OCI-LY3 (cell line): ENCODE data around the gene NOS1AP.

Source experiments
- H2AFZ ChIP-seq: fragments of 200-600, 300-600 bp; shearing (Covaris generic); 2 replicates; pipeline ENCODE4 v1.6.0; 2014; ENCODE audit warnings: antibody characterized with exemption, low read depth, low read length
- H3K27ac ChIP-seq: fragments of 200-600, 300-600 bp; sonication (generic); 2 replicates; pipeline ENCODE4 v1.5.1; 2014; ENCODE audit warnings: mild to moderate bottlenecking, low read length, moderate library complexity, mixed read lengths
- H3K27me3 ChIP-seq: fragments of 200-600, 300-600 bp; sonication (generic); 2 replicates; pipeline ENCODE4 v1.6.1; 2014; ENCODE audit warnings: low read depth, low read length, mixed read lengths
- H3K36me3 ChIP-seq: fragments of 200-600, 300-600 bp; sonication (generic); replicated peaks from 2 replicates; pipeline ENCODE3; 2014; ENCODE audit warnings: low read depth, low read length, mixed read lengths
- H3K4me1 ChIP-seq: fragments of 300-600, 200-600 bp; sonication (generic); 2 replicates; pipeline ENCODE4 v1.6.1; 2014; ENCODE audit warnings: low read length, mixed read lengths
- H3K4me2 ChIP-seq: fragments of 200-600, 300-600 bp; sonication (generic); 2 replicates; pipeline ENCODE4 v1.6.1; 2014; ENCODE audit warnings: low read length, mixed read lengths
- H3K4me3 ChIP-seq: fragments of 300-600, 200-600 bp; sonication (generic); 2 replicates; pipeline ENCODE4 v1.5.1; 2014; ENCODE audit warnings: antibody characterized with exemption, mild to moderate bottlenecking, low read length, moderate library complexity
- H3K79me2 ChIP-seq: fragments of 300-600, 200-600 bp; shearing (Covaris generic); 2 replicates; pipeline ENCODE4 v1.6.1; 2014; ENCODE audit warnings: mild to moderate bottlenecking, low read length, mixed read lengths
- H3K9ac ChIP-seq: fragments of 300-600, 200-600 bp; shearing (Covaris generic); 2 replicates; pipeline ENCODE4 v1.6.0; 2014; ENCODE audit warnings: mild to moderate bottlenecking, low read length, moderate library complexity
- H3K9me3 ChIP-seq: fragments of 200-600, 300-600 bp; shearing (Covaris generic); 2 replicates; pipeline ENCODE4 v1.6.1; 2014; ENCODE audit warnings: low read length, mixed read lengths; ENCODE audit not compliant: insufficient read depth
- H4K20me1 ChIP-seq: fragments of 200-600, 300-600 bp; sonication (generic); 2 replicates; pipeline ENCODE4 v1.6.1; 2016; ENCODE audit warnings: low read length, mixed read lengths; ENCODE audit not compliant: insufficient read depth
- CTCF ChIP-seq: fragments of 200-600, 300-600 bp; sonication (generic); IDR thresholded peaks from 2 replicates; pipeline ENCODE4 v1.5.1; 2014; ENCODE audit warnings: antibody characterized with exemption, low read length, low read depth
- EZH2phosphoT487 ChIP-seq: fragments of 200-600 bp; shearing (Covaris generic); IDR thresholded peaks from 2 replicates; pipeline ENCODE4 v1.6.1; 2018; ENCODE audit warnings: antibody characterized with exemption, mixed run types, low read depth

The NOS1AP gene

GRCh38 chr1:162387226-162388082 lies 318.0 kb downstream of the NOS1AP start:
- H3K79me2 ChIP-seq, result no peaks in the 10 kb centered on the region
- no peak overlapping the region for H3K9ac ChIP-seq
- no peak overlapping the region for H3K4me3 ChIP-seq
- H3K27ac ChIP-seq, result no peak overlapping the region
- H3K9me3 ChIP-seq, result no peaks in the 10 kb centered on the region
- TF ChIP-seq EZH2phosphoT487 (no peak), CTCF (no peak)
- peaks cover 8% of the 10 kb centered on the region for H3K4me1 ChIP-seq
- H3K27me3 ChIP-seq, result peaks cover 56% of the 10 kb centered on the region
- no peak overlapping the region for H2AFZ ChIP-seq
- no peak overlapping the region for H3K4me2 ChIP-seq
- no peaks in the 10 kb centered on the region; the same call in 1 of the 2 replicates for H4K20me1 ChIP-seq
- no peaks in the 10 kb centered on the region for H3K36me3 ChIP-seq

- H3K4me3 ChIP-seq, result no peak overlapping the region
- H3K27ac ChIP-seq, result no peak overlapping the region
- no peaks in the 10 kb centered on the region; the same call in 1 of the 2 replicates for H4K20me1 ChIP-seq
- no peak overlapping the region for H3K4me2 ChIP-seq
- no peak overlapping the region for H3K9ac ChIP-seq
- peaks cover 8% of the 10 kb centered on the region for H3K4me1 ChIP-seq
- H3K27me3 ChIP-seq, result peaks cover 56% of the 10 kb centered on the region
- H3K9me3 ChIP-seq, result no peaks in the 10 kb centered on the region
- H3K36me3 ChIP-seq, result no peaks in the 10 kb centered on the region
- no peaks in the 10 kb centered on the region for H3K79me2 ChIP-seq
- H2AFZ ChIP-seq, result no peak overlapping the region
- no peak for TF ChIP-seq CTCF
- no peak for TF ChIP-seq EZH2phosphoT487
These were observed 318.6 kb downstream of the NOS1AP start for GRCh38 chr1:162388083-162388594.

- TF ChIP-seq EZH2phosphoT487 (no peak), CTCF (no peak)
- H3K27me3 ChIP-seq, result peaks cover 56% of the 10 kb centered on the region
- peaks cover 8% of the 10 kb centered on the region for H3K4me1 ChIP-seq
- no peak overlapping the region for H3K4me3 ChIP-seq
- no peaks in the 10 kb centered on the region for H3K36me3 ChIP-seq
- H3K9me3 ChIP-seq, result no peaks in the 10 kb centered on the region
- H3K4me2 ChIP-seq, result no peak overlapping the region
- H3K9ac ChIP-seq, result no peak overlapping the region
- H3K27ac ChIP-seq, result no peak overlapping the region
- H3K79me2 ChIP-seq, result no peaks in the 10 kb centered on the region
- no peak overlapping the region for H2AFZ ChIP-seq
- no peaks in the 10 kb centered on the region; the same call in 1 of the 2 replicates for H4K20me1 ChIP-seq
These were observed 319.1 kb downstream of the NOS1AP start for GRCh38 chr1:162388615-162389014.

- no peak overlapping the region for H3K9ac ChIP-seq
- H3K27me3 ChIP-seq, result peaks cover 56% of the 10 kb centered on the region
- H3K36me3 ChIP-seq, result no peaks in the 10 kb centered on the region
- no peak overlapping the region for H3K27ac ChIP-seq
- H3K9me3 ChIP-seq, result no peaks in the 10 kb centered on the region
- H3K79me2 ChIP-seq, result no peaks in the 10 kb centered on the region
- no peak for TF ChIP-seq CTCF
- no peak for TF ChIP-seq EZH2phosphoT487
- peaks cover 8% of the 10 kb centered on the region for H3K4me1 ChIP-seq
- H3K4me2 ChIP-seq, result peak overlapping the region; percentile 15; the same call in 1 of the 2 replicates
- no peak overlapping the region for H2AFZ ChIP-seq
- no peaks in the 10 kb centered on the region; the same call in 1 of the 2 replicates for H4K20me1 ChIP-seq
- no peak overlapping the region for H3K4me3 ChIP-seq
These were observed 319.7 kb downstream of the NOS1AP start for GRCh38 chr1:162389021-162389818.
